A673 (cell line): ENCODE data around the gene NOA1. TPM values are rescaled to one million over a fixed set of nuclear protein-coding genes. Genes with fewer than 3 reads are reported as not detected.

Source experiments
- BruUV-seq: library from RNA; stranded (reverse); fragments of 400-500 nt; replicated peaks from 2 replicates; lab custom pipeline; 2021; lab: Mats Ljungman, UMichigan
- CTCF ChIA-PET: fragments of 300-600 bp; sonication (Branson Sonifier 250); formaldehyde crosslinking; loops from one replicate; lab custom pipeline; 2022; ENCODE audit warnings: antibody characterized with exemption; lab: Charles Lee
- POLR2A ChIA-PET: fragments of 300-600 bp; sonication (Branson Sonifier 250); formaldehyde crosslinking; loops from one replicate; lab custom pipeline; 2022; ENCODE audit warnings: antibody characterized with exemption; ENCODE audit not compliant: low non-redundant PET; lab: Charles Lee
- DNase-seq: peaks from one replicate; pipeline ENCODE4 v3.0.0-alpha.2; 2015; ENCODE audit warnings: low spot score
- H3K27ac ChIP-seq: fragments of 200-600 bp; sonication (generic); 2 replicates; pipeline ENCODE4 v1.5.1; 2016; ENCODE audit warnings: mixed run types, low read depth, mild to moderate bottlenecking, mixed read lengths, antibody characterized with exemption, low read length; ENCODE audit not compliant: poor library complexity, severe bottlenecking
- H3K27me3 ChIP-seq: fragments of 200-600 bp; sonication (generic); replicated peaks from 2 replicates; pipeline ENCODE4 v1.6.1; 2017; ENCODE audit warnings: mixed run types, low read depth, mild to moderate bottlenecking, mixed read lengths, antibody characterized with exemption, low read length; ENCODE audit not compliant: insufficient read depth, poor library complexity
- H3K36me3 ChIP-seq: fragments of 200-600 bp; sonication (generic); 2 replicates; pipeline ENCODE4 v1.6.1; 2016; ENCODE audit warnings: mixed run types, mild to moderate bottlenecking, mixed read lengths, antibody characterized with exemption, low read length; ENCODE audit not compliant: insufficient read depth, poor library complexity, severe bottlenecking
- H3K4me1 ChIP-seq: fragments of 200-600 bp; sonication (generic); 2 replicates; pipeline ENCODE4 v1.6.1; 2017; ENCODE audit warnings: mixed run types, mild to moderate bottlenecking, mixed read lengths, antibody characterized with exemption, low read length; ENCODE audit not compliant: insufficient read depth, poor library complexity, severe bottlenecking
- H3K4me3 ChIP-seq: fragments of 200-600 bp; sonication (generic); 2 replicates; pipeline ENCODE4 v1.5.1; 2016; ENCODE audit warnings: low read depth, mixed run types, mild to moderate bottlenecking, mixed read lengths, low read length; ENCODE audit not compliant: poor library complexity, severe bottlenecking
- H3K9me3 ChIP-seq: fragments of 200-600 bp; sonication (generic); 2 replicates; pipeline ENCODE4 v1.6.1; 2016; ENCODE audit warnings: mixed run types, low read depth, mild to moderate bottlenecking, mixed read lengths, antibody characterized with exemption, low read length; ENCODE audit not compliant: poor library complexity, severe bottlenecking
- CTCF ChIP-seq: fragments of 300-800, 200-600 bp; sonication (generic); conservative IDR thresholded peaks from 2 replicates; pipeline ENCODE4 v1.5.1; 2017; ENCODE audit warnings: low read depth, mild to moderate bottlenecking, antibody characterized with exemption, low read length, moderate library complexity, mixed read lengths
- EZH2 ChIP-seq: fragments of 200-600 bp; sonication (generic); IDR thresholded peaks from 2 replicates; pipeline ENCODE4 v1.6.1; 2017; ENCODE audit warnings: borderline replicate concordance, low read depth, mild to moderate bottlenecking, mixed read lengths, antibody characterized with exemption, low read length; ENCODE audit not compliant: poor library complexity, severe bottlenecking
- intact Hi-C: fragments of 100-400 bp; cut with micrococcal nuclease; formaldehyde crosslinking; loops from one replicate; pipeline ENCODE4 v1.10.0; 2022; ENCODE audit not compliant: unreplicated experiment
- total RNA-seq: library from RNA; stranded (reverse); gene quantifications from 2 replicates; pipeline ENCODE4 v1.2.3, GENCODE V29; 2021

The NOA1 gene
- total RNA-seq, 1 experiment from 2014 or later, result 8.3 TPM

GRCh38 chr4:56914336-56914735, 63.1 kb downstream of the NOA1 start:
- no TSS peak for BruUV-seq
- Histone ChIP-seq H3K9me3 (no peaks in the 10 kb centered on the region), H3K27me3 (no peaks in the 10 kb centered on the region), H3K27ac (no peak overlapping the region), H3K4me1 (peaks cover 12% of the 10 kb centered on the region), H3K4me3 (no peak overlapping the region), H3K36me3 (no peaks in the 10 kb centered on the region)
- ChIA-PET POLR2A (no interaction called here), CTCF (no interaction called here)
- DNase-seq, result no peak
- intact Hi-C loops, result no loop called here
- no peak for TF ChIP-seq CTCF
- no peak for TF ChIP-seq EZH2

Other genes starting within 250 kb of the NOA1 start
- not detected in 2 replicates for gene SPINK2, start 155.9 kb downstream of the NOA1 start, total RNA-seq
- 23.7 and 24.6 TPM in 2 replicates for gene REST, start 69.7 kb downstream of the NOA1 start, total RNA-seq
- 71.9 and 74.1 TPM in 2 replicates for gene POLR2B, start 1.3 kb upstream of the NOA1 start, total RNA-seq
- gene IGFBP7, start 132.8 kb upstream of the NOA1 start, total RNA-seq, result not detected in 2 replicates